Right cardiac atrium (tissue), 5 donors: ENCODE results near the gene TMEM234. TPM values are rescaled to one million over a fixed set of nuclear protein-coding genes. Genes with fewer than 3 reads are reported as not detected.

ENCODE experiments used
- polyA plus RNA-seq: library from polyadenylated mRNA; stranded (reverse); fragments of 200-250 nt; gene quantifications from one replicate; pipeline ENCODE4 v1.2.3, GENCODE V29; 2013
- total RNA-seq, 4 donors: library from RNA; stranded (reverse); fragmentation: NEBNext Ultra II Directional; extraction: Animal tissue kit (Norgen Biotek cat#: 25700); gene quantifications; one replicate each; pipeline ENCODE4 v1.2.1, GENCODE V29; 2021
- donor health status: healthy with polysubstance abuse.
- donor health status: DM: no; HTN: yes; CAD: no.
- donor health status: DM: no; HTN: no; CAD: no.
- donor health status: DM: no; HTN: yes; CAD: no; lungs with severe emphysema.
- donor health status: DM: yes; HTN: yes; CAD: no.

TMEM234 gene
- total and polyA plus RNA-seq, 5 donors = 9.1 to 14.4 (median 13.8) TPM

Other genes starting within 250 kb of the TMEM234 start
- gene KHDRBS1, start 208.5 kb downstream of the TMEM234 start, total RNA-seq = 10 to 100 TPM; 65.4 to 70.0 (median 69.0) TPM
- gene KHDRBS1, start 208.5 kb downstream of the TMEM234 start, polyA plus RNA-seq = 48.6 TPM
- 10 to 100 TPM in 1 of 4 donors, 1 to 10 TPM in 3; 8.0 to 11.1 (median 8.6) TPM for gene TMEM39B, start 149.4 kb downstream of the TMEM234 start, total RNA-seq
- 6.2 TPM for gene TMEM39B, start 149.4 kb downstream of the TMEM234 start, polyA plus RNA-seq
- gene KPNA6, start 114.3 kb downstream of the TMEM234 start, total RNA-seq = 10 to 100 TPM; 72.4 to 79.7 (median 75.8) TPM
- 14.7 TPM for gene KPNA6, start 114.3 kb downstream of the TMEM234 start, polyA plus RNA-seq
- gene TXLNA, start 42.7 kb downstream of the TMEM234 start, total RNA-seq = 10 to 100 TPM; 18.5 to 29.4 (median 21.2) TPM
- 13.8 TPM for gene TXLNA, start 42.7 kb downstream of the TMEM234 start, polyA plus RNA-seq
- gene CCDC28B, start 21.8 kb downstream of the TMEM234 start, total RNA-seq = 10 to 100 TPM in 3 of 4 donors, 1 to 10 TPM in 1; 8.0 to 18.4 (median 14.5) TPM
- gene CCDC28B, start 21.8 kb downstream of the TMEM234 start, polyA plus RNA-seq = 26.9 TPM
- 1 to 10 TPM in 3 of 4 donors, under 1 TPM in 1; 0.81 to 1.5 (median 1.5) TPM for gene IQCC, start 16.7 kb downstream of the TMEM234 start, total RNA-seq
- 1.00 TPM for gene IQCC, start 16.7 kb downstream of the TMEM234 start, polyA plus RNA-seq
- gene DCDC2B, start 13.3 kb downstream of the TMEM234 start, total RNA-seq = not detected
- 0.05 TPM for gene DCDC2B, start 13.3 kb downstream of the TMEM234 start, polyA plus RNA-seq
- 100 to 1,000 TPM in 1 of 4 donors, 10 to 100 TPM in 3; 99.2 to 104 (median 99.8) TPM for gene EIF3I, start 54 bp upstream of the TMEM234 start, total RNA-seq
- gene EIF3I, start 54 bp upstream of the TMEM234 start, polyA plus RNA-seq = 127 TPM
- 1 to 10 TPM; 2.0 to 4.4 (median 3.8) TPM for gene FAM167B, start 24.9 kb upstream of the TMEM234 start, total RNA-seq
- gene FAM167B, start 24.9 kb upstream of the TMEM234 start, polyA plus RNA-seq = 6.5 TPM
- 1 to 10 TPM in 3 of 4 donors, under 1 TPM in 1; 0.23 to 2.4 (median 1.3) TPM for gene LCK, start 28.9 kb upstream of the TMEM234 start, total RNA-seq
- gene LCK, start 28.9 kb upstream of the TMEM234 start, polyA plus RNA-seq = 0.41 TPM
- gene HDAC1, start 69.7 kb upstream of the TMEM234 start, total RNA-seq = 10 to 100 TPM; 34.1 to 44.9 (median 39.5) TPM
- gene HDAC1, start 69.7 kb upstream of the TMEM234 start, polyA plus RNA-seq = 28.1 TPM
- gene MARCKSL1, start 113.9 kb upstream of the TMEM234 start, total RNA-seq = 10 to 100 TPM; 14.5 to 52.7 (median 40.2) TPM
- gene MARCKSL1, start 113.9 kb upstream of the TMEM234 start, polyA plus RNA-seq = 30.6 TPM
- 1 to 10 TPM; 2.0 to 5.3 (median 3.6) TPM for gene FAM229A, start 140.1 kb upstream of the TMEM234 start, total RNA-seq
- 3.5 TPM for gene FAM229A, start 140.1 kb upstream of the TMEM234 start, polyA plus RNA-seq
- 1 to 10 TPM; 1.1 to 2.7 (median 1.8) TPM for gene TSSK3, start 140.2 kb upstream of the TMEM234 start, total RNA-seq
- gene TSSK3, start 140.2 kb upstream of the TMEM234 start, polyA plus RNA-seq = 1.5 TPM
- gene BSDC1, start 172.1 kb upstream of the TMEM234 start, total RNA-seq = 10 to 100 TPM; 40.4 to 56.0 (median 48.6) TPM
- gene BSDC1, start 172.1 kb upstream of the TMEM234 start, polyA plus RNA-seq = 37.1 TPM
- gene ZBTB8B, start 242.7 kb upstream of the TMEM234 start, total RNA-seq = under 1 TPM in 3 of 4 donors, not detected in 1; 0.03 TPM
- gene ZBTB8B, start 242.7 kb upstream of the TMEM234 start, polyA plus RNA-seq = 0.02 TPM